HG03095 (cell line): ENCODE measurements around the gene IFFO2.

Source experiments
- ATAC-seq: cut with Tn5 transposase; IDR thresholded peaks from one replicate; pipeline ENCODE4 v1.9.1; 2021; ENCODE audit warnings: moderate library complexity; ENCODE audit not compliant: unreplicated experiment

Gene IFFO2

GRCh38 chr1:18921516-18922251, 34.8 kb downstream of the IFFO2 start:
- no peak for ATAC-seq

- no peak for ATAC-seq
Measured at GRCh38 chr1:18920931-18921330, 35.5 kb downstream of the IFFO2 start.

- no peak for ATAC-seq
Measured at GRCh38 chr1:18919956-18920355, 36.5 kb downstream of the IFFO2 start.

- ATAC-seq: no peak
Measured at GRCh38 chr1:18919197-18919905, 37.1 kb downstream of the IFFO2 start.

- no peak for ATAC-seq
Measured at GRCh38 chr1:18918417-18918816, 38.1 kb downstream of the IFFO2 start.

GRCh38 chr1:18917071-18917799, 39.2 kb downstream of the IFFO2 start:
- ATAC-seq: no peak

GRCh38 chr1:18915341-18915740, 41.1 kb downstream of the IFFO2 start:
- no peak for ATAC-seq

GRCh38 chr1:18913065-18913835, 43.2 kb downstream of the IFFO2 start:
- no peak for ATAC-seq

GRCh38 chr1:18912550-18912949, 43.9 kb downstream of the IFFO2 start:
- no peak for ATAC-seq

GRCh38 chr1:18908911-18909771, 47.3 kb downstream of the IFFO2 start:
- no peak for ATAC-seq

GRCh38 chr1:18907917-18908845, 48.3 kb downstream of the IFFO2 start:
- ATAC-seq: no peak

- ATAC-seq: no peak
Measured at GRCh38 chr1:18907021-18907916, 49.2 kb downstream of the IFFO2 start.

- ATAC-seq: no peak
Measured at GRCh38 chr1:18903291-18903756, 53.2 kb downstream of the IFFO2 start.

- peak; percentile 94 for ATAC-seq
Measured at GRCh38 chr1:18902523-18903290, 53.8 kb downstream of the IFFO2 start, which contains the start of gene ALDH4A1. Gene ALDH4A1, minus strand, starts transcription at chr1:18902555. Its CDS starts 32 bp downstream, at chr1:18902523.

GRCh38 chr1:18901952-18902522, 54.4 kb downstream of the IFFO2 start:
- peak; percentile 11 for ATAC-seq

- no peak for ATAC-seq
Measured at GRCh38 chr1:18901147-18901951, 55.1 kb downstream of the IFFO2 start.
